DMS53 (cell line): Measurements from ENCODE around the gene FRAT2.
"Not testable (repeated sequence)": the region's sequence is repeated elsewhere in the genome, so short reads cannot be mapped to it uniquely, and the experiment has no call there.

Experiments
- DNase-seq: peaks from one replicate; lab custom pipeline; 2025; lab: John Stamatoyannopoulos, UW

Gene FRAT2

DNA sequence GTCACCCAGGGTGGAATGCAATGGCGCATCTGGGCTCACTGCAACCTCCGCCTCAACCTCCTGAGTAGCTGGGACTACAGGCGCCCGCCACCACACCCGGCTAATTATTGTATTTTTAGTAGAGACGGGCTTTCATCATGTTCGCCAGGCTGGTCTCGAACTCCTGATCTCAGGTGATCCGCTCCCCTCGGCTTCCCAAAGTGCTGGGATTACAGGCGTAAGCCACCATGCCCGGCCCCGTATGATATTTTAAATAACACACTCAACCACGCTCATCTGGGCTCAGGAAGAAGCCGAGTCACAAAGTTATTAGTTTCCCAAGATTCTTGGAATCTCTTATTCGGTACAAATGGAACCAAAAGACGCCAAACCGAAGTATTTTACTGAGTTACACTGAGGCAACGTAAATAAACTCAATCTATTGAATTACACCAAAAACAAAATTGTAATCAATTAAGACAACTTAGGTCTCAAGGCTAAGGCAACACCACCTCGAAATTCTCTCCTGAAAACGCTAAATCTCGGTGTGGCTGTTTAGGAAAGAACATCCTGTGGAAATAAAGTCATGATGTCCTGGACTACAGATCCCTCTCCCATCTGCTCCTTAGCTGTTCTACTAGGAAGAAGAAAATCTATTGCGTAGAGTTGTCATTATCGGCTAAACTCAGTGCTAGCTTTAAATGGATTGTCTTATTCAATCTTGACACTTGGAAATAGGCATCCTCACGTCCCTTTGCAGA, 43.0 kb downstream of the FRAT2 start:
- peak; percentile 36 for DNase-seq

DNA sequence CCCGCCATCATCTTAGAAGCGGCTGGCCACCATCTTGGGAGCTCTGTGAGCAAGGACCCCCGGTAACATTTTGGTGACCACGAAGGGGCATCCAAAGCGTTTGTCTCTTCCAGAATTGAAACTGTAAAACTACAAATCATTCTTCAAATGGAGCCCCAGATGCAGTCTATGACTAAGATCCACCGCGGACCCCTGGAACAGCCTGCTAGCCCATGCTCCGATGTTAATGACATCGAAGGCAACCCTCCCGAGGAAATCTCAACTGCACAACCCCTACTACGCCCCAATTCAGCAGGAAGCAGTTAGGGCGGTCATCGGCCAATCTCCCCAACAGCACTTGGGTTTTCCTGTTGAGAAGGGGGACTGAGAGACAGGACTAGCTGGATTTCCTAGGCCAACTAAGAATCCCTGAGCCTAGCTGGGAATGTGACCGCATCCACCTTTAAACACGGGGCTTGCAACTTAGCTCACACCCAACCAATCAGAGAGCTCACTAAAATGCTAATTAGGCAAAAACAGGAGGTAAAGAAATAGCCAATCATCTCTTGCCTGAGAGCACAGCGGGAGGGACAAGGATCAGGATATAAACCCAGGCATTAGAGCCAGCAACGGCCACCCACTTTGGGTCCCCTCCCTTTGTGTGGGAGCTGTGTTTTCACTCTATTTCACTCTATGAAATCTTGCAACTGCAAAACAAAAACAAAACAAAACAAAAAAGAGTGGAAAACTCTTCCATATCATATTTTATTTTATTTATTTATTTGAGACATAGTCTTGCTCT, 43.8 kb downstream of the FRAT2 start:
- DNase-seq: not testable (repeated sequence)

DNA sequence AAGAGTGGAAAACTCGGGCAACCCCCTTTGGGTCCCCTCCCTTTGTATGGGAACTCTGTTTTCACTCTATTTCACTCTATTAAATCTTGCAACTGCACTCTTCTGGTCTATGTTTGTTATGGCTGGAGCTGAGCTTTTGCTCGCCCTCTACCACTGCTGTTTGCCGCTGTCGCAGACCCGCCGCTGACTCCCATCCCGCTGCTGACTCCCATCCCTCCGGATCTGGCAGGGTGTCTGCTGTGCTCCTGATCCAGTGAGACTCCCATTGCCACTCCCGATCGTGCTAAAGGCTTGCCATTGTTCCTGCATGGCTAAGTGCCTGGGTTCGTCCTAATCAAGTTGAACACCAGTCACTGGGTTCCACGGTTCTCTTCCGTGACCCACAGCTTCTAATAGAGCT, 44.5 kb downstream of the FRAT2 start:
- not testable (repeated sequence) for DNase-seq
